ENCODE data around the gene GPR180.

GPR180 gene

DNA sequence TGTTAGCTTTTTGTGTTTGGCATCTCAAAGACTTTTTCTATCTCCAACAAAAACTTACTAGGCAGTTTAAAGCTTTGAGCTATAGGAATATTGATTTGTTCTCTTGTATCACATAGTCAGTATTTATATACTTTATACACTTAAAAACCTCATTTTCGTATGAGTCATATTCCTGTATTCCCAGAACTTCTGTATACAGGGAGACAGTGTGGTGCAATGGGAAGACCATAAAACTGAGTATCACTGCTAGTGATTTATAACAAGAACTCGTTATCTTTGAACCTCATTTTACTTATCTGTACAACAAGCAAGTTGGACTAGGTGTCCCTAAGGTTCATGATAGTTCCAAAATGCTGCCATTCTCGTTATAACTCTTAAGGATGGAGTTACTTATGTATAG lies 6.3 kb downstream of the GPR180 start:
- TF ChIP-seq FOXM1 (IDR thresholded peaks at IDR 0.05; ENCODE audit: borderline replicate concordance, low read depth) (no peak), ZBTB7A (IDR thresholded peaks at IDR 0.05; ENCODE audit: low read depth) (no peak), EP300 (IDR thresholded peaks at IDR 0.05; ENCODE audit: borderline replicate concordance) (no peak), MAX (IDR thresholded peaks at IDR 0.05) (no peak), TEAD4 (IDR thresholded peaks at IDR 0.05) (no peak)

DNA sequence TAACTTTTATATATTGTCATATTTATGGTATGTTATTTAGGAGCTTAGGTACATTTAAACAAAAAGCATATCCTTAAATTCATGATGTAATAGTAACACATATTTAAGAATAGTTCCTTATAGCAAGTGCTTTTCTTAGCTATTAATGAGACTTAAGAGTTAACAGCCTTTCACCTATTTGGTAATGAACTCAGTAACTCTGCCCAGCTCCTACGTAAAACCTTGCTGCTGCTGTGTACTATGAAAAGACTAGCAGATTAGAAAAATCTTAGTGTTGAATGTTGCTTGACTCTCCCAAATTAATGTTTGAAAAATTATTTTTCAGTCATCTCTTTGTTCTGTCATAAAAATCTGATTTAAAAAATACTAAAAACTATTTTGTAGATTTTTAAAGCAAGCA lies 6.9 kb downstream of the GPR180 start:
- TF ChIP-seq EGR1 (IDR thresholded peaks at IDR 0.05) (no peak), CEBPB (IDR thresholded peaks at IDR 0.05) (no peak), YY1 (IDR thresholded peaks at IDR 0.05; ENCODE audit: low read depth) (no peak), MAX (IDR thresholded peaks at IDR 0.05) (no peak), RAD21 (IDR thresholded peaks at IDR 0.05; ENCODE audit: low read depth) (no peak), EP300 (IDR thresholded peaks at IDR 0.05; ENCODE audit: borderline replicate concordance) (no peak), USF1 (IDR thresholded peaks at IDR 0.05) (no peak), TEAD4 (IDR thresholded peaks at IDR 0.05) (no peak), TAF1 (IDR thresholded peaks at IDR 0.05; ENCODE audit: low read depth) (no peak), FOXM1 (IDR thresholded peaks at IDR 0.05; ENCODE audit: borderline replicate concordance, low read depth) (no peak), ZBTB7A (IDR thresholded peaks at IDR 0.05; ENCODE audit: low read depth) (no peak), REST (IDR thresholded peaks at IDR 0.05; ENCODE audit: low read depth) (no peak), NFIC (IDR thresholded peaks at IDR 0.05) (no peak), CREB1 (IDR thresholded peaks at IDR 0.05; ENCODE audit: low read depth) (no peak), TCF12 (IDR thresholded peaks at IDR 0.05; ENCODE audit: low read depth) (no peak)

GRCh38 chr13:94609196-94609595 lies 7.5 kb downstream of the GPR180 start:
- TF ChIP-seq USF1 (IDR thresholded peaks at IDR 0.05) (no peak), EP300 (IDR thresholded peaks at IDR 0.05; ENCODE audit: borderline replicate concordance) (no peak), NFIC (IDR thresholded peaks at IDR 0.05) (no peak), CEBPB (IDR thresholded peaks at IDR 0.05) (no peak), TEAD4 (IDR thresholded peaks at IDR 0.05) (no peak)

GRCh38 chr13:94610475-94610874 lies 8.8 kb downstream of the GPR180 start:
- TF ChIP-seq YY1 (IDR thresholded peaks at IDR 0.05; ENCODE audit: low read depth) (no peak), ZBTB7A (IDR thresholded peaks at IDR 0.05; ENCODE audit: low read depth) (no peak), MAX (IDR thresholded peaks at IDR 0.05) (no peak), EP300 (IDR thresholded peaks at IDR 0.05; ENCODE audit: borderline replicate concordance) (no peak), REST (IDR thresholded peaks at IDR 0.05; ENCODE audit: low read depth) (no peak)

DNA sequence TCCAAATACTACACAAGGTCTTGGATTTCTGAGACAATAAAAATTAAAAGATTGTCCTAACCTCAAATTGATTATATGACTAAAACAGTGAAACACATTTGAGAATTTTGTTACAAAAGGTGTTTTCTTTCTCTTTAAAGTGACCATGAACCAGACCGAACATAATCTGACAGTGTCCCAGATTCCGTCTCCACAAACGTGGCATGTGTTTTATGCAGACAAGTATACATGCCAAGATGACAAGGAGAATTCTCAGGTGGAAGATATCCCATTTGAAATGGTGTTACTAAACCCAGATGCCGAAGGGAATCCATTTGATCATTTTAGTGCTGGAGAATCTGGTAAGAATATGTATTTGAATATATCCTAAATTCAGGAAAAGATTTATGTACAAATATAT lies 10.4 kb downstream of the GPR180 start:
- no peak for TF ChIP-seq EGR1 (IDR thresholded peaks at IDR 0.05)
- TF ChIP-seq YY1 (IDR thresholded peaks at IDR 0.05; ENCODE audit: low read depth), result no peak
- TF ChIP-seq MAX (IDR thresholded peaks at IDR 0.05), result no peak
- TF ChIP-seq NFIC (IDR thresholded peaks at IDR 0.05), result no peak
- no peak for TF ChIP-seq EP300 (IDR thresholded peaks at IDR 0.05; ENCODE audit: borderline replicate concordance)
- TF ChIP-seq RAD21 (IDR thresholded peaks at IDR 0.05; ENCODE audit: low read depth), result no peak
- TF ChIP-seq REST (IDR thresholded peaks at IDR 0.05; ENCODE audit: low read depth), result no peak
- TF ChIP-seq CREB1 (IDR thresholded peaks at IDR 0.05; ENCODE audit: low read depth), result no peak
- TF ChIP-seq TCF12 (IDR thresholded peaks at IDR 0.05; ENCODE audit: low read depth), result no peak
- no peak for TF ChIP-seq ZBTB7A (IDR thresholded peaks at IDR 0.05; ENCODE audit: low read depth)
- TF ChIP-seq TAF1 (IDR thresholded peaks at IDR 0.05; ENCODE audit: low read depth), result no peak
- no peak for TF ChIP-seq CEBPB (IDR thresholded peaks at IDR 0.05)
- TF ChIP-seq FOXM1 (IDR thresholded peaks at IDR 0.05; ENCODE audit: borderline replicate concordance, low read depth), result no peak
- no peak for TF ChIP-seq TEAD4 (IDR thresholded peaks at IDR 0.05)
- no peak for TF ChIP-seq USF1 (IDR thresholded peaks at IDR 0.05)

Data from Ishikawa (cell line).